ENCODE measurements around the gene PRSS21.
A peak's percentile ranks its signal among the peaks of the same experiment; 100 is the strongest.

The PRSS21 gene

DNA sequence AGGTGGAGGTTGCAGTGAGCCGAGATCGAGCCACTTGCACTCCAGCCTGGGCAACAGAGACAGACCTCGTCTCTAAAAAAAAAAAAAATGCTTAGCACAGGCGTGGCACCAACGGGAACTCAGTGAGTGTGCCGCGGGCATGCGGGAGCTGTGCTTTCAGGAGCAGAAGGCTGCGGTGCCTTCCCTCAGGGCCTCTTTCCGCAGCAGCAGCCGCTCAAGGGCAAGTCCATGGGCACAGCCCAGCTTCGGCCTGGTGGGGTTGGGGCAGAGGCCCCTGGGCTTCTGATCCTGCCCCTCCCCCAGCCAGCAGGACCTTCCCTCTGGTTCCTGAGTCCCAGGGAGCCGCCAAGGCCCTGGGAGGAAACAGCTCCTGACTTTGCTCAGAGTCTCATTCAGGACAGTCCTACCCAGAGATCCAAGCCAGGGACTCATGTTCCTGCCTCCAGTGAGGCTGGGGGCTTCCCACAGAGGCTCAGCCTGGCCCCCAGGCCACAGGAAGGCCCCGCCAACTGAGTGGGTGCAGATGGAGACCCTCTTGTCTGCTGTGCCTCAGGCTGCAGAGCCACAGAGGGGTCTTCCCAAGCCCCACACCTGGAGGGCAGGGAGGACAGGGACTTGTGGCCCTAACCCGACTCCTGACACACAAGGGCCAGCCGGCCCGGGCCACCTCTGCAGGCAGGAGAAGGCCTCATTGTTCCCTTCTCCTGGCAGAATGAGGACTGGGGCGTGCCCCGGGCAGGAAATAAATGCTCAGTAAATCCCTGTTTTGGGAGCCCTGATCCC is 9.7 kb downstream of the PRSS21 start:
- no peak for TF ChIP-seq JUND (IDR thresholded peaks at IDR 0.05; ENCODE audit: low read depth)
- no peak for DNase-seq (ENCODE audit: low read depth in 1 of 2, low spot score in 1 of 2)
- in situ Hi-C loops (cut with HindIII; ENCODE audit: low pct_unique_long_range_greater_than_20kb, low sequenced_read_pairs) = no loop called here

DNA sequence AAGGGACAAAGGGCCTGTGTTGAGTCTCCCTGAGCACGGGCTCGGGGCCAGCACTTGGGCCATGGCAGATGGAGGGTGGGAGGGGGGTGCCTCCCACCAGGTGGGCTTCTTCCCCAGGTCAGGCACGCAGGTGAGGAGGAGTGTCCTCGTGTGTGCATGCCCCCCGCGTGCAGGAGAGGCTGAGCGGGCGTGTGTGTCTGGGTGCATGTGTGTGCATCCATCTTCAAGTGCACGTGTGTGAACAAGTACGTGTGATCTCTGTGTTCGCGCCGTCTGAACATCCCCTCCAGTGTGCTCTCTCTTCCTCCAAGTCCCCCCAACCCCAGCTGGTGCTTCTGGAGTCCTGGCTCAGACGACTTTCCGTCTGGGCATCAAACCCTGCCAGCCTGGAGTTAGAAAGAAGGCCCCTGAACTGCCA is 10.3 kb downstream of the PRSS21 start:
- in situ Hi-C loops (cut with HindIII; ENCODE audit: low pct_unique_long_range_greater_than_20kb, low sequenced_read_pairs) = no loop called here
- no peak for DNase-seq (ENCODE audit: low read depth in 1 of 2, low spot score in 1 of 2)
- no peak for TF ChIP-seq JUND (IDR thresholded peaks at IDR 0.05; ENCODE audit: low read depth)

DNA sequence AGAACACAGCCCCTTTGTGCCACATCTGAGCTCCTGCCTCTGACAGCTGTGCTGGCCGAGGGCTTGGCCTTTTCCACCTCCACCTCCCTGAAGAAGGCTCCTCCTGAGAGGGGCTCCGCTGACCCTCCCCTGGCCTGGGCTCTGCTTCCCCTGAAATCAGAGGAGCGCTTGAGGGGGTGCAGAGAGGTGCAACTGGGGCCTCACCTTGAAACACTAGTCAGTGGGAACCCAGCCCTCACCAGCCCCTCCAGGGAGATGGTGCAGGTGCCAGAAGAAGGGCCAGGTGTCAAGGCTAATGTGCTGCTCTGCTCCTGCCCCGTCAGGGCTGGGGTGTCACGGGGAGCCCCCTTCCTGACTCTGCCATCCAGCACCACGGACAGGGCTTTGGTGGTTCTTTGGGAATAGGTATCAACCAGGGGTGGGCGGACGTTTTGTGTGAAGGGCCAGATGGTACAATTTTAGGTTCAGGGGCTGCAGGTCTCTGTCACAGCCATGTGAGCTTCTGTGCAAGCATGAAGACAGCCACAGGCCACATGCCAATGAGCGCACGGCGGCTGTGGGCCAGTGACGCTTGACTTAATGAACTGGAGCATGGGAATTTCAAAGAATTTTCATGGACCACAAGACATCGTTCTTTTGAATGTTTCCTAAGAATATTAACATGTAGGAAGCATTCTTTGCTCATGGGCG is 10.9 kb downstream of the PRSS21 start:
- in situ Hi-C loops (cut with HindIII; ENCODE audit: low pct_unique_long_range_greater_than_20kb, low sequenced_read_pairs) = no loop called here

DNA sequence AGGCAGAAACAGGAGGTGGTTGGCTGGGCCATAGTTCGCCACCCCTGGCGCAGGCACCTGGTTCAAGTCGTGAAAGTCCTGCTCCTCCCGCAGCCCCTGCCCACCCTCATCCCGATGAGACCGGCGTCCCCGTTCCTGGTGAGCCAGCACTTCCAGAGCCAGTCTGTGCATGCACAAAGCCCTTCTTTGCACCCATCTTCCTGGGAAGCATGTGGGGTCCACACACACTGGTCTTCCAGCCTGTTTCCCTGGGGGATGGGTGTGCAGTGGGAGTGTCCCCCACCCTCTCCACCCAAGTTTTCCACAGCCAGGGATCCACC is 11.4 kb downstream of the PRSS21 start:
- in situ Hi-C loops (cut with HindIII; ENCODE audit: low pct_unique_long_range_greater_than_20kb, low sequenced_read_pairs) = no loop called here
- no peak for TF ChIP-seq JUND (IDR thresholded peaks at IDR 0.05; ENCODE audit: low read depth)
- no peak for DNase-seq (ENCODE audit: low read depth in 1 of 2, low spot score in 1 of 2)

More for the DNA sequence above, 10.9 kb downstream of the PRSS21 start:
- TF ChIP-seq JUND (IDR thresholded peaks at IDR 0.05; ENCODE audit: low read depth) = no peak
- peak in 1 of 2 experiments; percentile 46 for DNase-seq (ENCODE audit: low read depth in 1 of 2, low spot score in 1 of 2)

DNA sequence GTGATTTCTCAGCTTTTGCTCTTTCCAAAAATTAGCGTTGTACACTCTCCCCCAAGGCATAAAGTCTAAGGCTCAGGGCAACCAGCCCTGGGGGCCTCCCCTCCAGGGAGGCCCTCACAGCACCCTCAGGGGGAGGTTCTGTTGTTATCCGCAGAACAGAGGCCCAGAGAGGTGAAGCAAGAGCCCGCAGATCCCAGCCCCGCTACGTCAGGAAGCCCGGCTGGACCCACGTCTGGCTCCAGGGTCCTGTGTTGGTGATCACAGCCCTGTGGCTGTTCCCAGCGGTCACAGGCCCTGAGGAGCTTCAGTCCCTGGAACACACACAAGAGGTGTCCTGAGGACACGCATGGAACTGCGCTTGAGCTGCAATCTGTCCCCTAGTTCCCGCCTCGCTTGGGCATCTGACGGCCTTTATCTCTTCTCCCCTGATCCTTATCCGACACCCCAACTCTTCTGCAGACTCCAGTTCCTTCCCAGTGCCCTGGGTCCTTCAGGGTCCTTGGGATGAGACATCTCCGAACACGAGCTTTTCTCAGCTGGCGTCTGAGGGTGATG is 11.9 kb downstream of the PRSS21 start:
- DNase-seq (ENCODE audit: low read depth in 1 of 2, low spot score in 1 of 2) = no peak
- in situ Hi-C loops (cut with HindIII; ENCODE audit: low pct_unique_long_range_greater_than_20kb, low sequenced_read_pairs) = no loop called here
- no peak for TF ChIP-seq JUND (IDR thresholded peaks at IDR 0.05; ENCODE audit: low read depth)

DNA sequence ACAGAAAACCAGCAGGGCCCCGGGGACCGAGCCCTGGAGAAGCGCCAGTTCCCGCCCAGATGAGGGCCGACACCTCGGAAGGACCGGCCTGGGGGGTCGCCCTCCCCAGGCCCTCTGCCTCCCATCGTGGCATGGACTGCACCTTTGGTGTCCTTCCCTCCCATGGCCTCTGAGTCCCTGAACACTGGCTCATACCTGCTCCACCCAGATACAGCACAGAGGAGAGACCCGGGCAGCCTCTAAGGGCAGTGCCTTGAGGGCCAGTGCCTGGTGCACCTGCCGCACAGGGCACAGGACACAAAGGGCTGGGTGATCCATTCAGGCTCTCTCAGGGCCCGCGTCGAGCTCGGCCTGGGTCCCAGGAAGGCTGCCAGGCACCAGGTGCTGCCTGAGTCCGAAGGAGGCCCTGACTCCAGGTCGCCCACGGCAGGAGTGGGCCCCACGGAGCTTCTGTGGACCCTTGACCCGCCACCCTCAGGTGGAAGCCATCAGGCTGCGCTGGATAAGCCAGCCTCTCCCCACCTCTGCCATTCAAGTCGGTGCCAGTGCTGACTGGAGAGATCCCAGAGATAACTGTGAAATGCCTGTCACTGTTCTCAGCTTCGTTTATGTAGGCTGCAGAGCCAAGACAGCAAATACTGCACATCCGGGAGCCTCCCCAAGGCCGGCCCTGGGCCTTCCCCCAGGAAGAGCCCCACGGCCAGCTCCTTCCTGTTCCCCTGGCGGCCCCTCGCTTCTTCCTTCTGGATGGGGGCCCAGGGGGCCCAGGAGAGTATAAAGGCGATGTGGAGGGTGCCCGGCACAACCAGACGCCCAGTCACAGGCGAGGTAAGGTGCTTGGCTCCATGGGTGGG is 12.7 kb downstream of the PRSS21 start, which contains the start of gene ZG16B:
Gene ZG16B, plus strand, starts transcription at position 803 of the 854 bp plus-strand sequence. CDS start 139 bp downstream, outside the sequence.
- in situ Hi-C loops (cut with HindIII; ENCODE audit: low pct_unique_long_range_greater_than_20kb, low sequenced_read_pairs) = no loop called here
- peak; percentile 84 to 96 for DNase-seq (ENCODE audit: low read depth in 1 of 2, low spot score in 1 of 2)
- TF ChIP-seq JUND (IDR thresholded peaks at IDR 0.05; ENCODE audit: low read depth) = no peak

DNA sequence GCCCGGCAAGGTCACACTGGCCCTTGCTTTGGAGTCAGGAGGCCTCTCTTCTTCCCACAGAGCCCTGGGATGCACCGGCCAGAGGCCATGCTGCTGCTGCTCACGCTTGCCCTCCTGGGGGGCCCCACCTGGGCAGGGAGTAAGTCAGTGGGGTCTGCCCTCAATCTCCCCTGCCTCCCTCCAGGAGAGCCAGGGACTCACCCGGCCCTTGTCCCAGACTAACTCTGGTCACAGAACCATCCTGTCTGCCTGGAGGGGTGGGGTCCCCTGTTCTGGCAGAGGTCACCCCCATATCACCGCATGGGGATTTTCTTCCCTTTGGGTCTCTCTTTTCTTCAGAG is 13.3 kb downstream of the PRSS21 start:
- in situ Hi-C loops (cut with HindIII; ENCODE audit: low pct_unique_long_range_greater_than_20kb, low sequenced_read_pairs) = no loop called here
- TF ChIP-seq JUND (IDR thresholded peaks at IDR 0.05; ENCODE audit: low read depth) = no peak
- no peak for DNase-seq (ENCODE audit: low read depth in 1 of 2, low spot score in 1 of 2)

DNA sequence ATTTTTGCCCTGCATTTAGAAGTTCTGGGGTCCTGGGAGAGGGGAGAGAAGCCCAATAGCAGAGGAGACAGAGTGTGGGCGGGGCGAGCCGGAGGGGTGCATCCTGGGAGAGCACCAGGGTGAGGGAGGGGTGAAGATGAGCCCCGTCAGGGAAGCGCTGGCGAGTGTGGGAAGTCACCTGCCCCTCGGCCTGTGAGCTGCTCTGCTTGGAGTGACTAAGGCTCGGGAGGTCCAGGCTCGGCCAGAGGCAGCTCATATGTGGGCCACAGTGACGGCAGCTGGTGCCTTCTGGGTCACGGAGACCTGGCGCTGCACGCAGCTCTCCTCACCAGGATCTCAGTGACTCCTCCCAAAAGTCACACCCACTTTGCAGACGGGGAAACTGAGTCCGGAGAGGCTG is 14.2 kb downstream of the PRSS21 start:
- TF ChIP-seq JUND (IDR thresholded peaks at IDR 0.05; ENCODE audit: low read depth) = no peak
- in situ Hi-C loops (cut with HindIII; ENCODE audit: low pct_unique_long_range_greater_than_20kb, low sequenced_read_pairs) = no loop called here
- no peak for DNase-seq (ENCODE audit: low read depth in 1 of 2, low spot score in 1 of 2)

DNA sequence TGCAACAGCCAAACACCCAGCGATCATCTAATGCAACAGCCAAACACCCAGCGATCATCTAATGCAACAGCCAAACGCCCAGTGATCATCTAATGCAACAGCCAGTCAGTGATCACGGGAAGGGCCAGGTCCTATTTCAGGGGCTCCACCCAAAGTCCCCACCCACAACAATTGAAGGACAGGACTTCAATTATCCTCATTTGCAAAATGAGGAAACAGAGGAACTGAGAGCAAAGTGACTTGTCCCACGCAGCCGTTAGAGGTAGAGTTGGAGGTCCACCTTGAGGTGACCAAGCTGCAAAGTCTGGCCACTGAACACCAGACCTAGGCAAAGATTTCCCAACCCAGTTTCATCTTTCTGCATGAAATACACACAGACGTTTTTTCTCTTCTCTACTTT is 16.7 kb downstream of the PRSS21 start:
- DNase-seq (ENCODE audit: low read depth in 1 of 2, low spot score in 1 of 2) = no peak
- in situ Hi-C loops (cut with HindIII; ENCODE audit: low pct_unique_long_range_greater_than_20kb, low sequenced_read_pairs) = no loop called here
- no peak for TF ChIP-seq JUND (IDR thresholded peaks at IDR 0.05; ENCODE audit: low read depth)

DNA sequence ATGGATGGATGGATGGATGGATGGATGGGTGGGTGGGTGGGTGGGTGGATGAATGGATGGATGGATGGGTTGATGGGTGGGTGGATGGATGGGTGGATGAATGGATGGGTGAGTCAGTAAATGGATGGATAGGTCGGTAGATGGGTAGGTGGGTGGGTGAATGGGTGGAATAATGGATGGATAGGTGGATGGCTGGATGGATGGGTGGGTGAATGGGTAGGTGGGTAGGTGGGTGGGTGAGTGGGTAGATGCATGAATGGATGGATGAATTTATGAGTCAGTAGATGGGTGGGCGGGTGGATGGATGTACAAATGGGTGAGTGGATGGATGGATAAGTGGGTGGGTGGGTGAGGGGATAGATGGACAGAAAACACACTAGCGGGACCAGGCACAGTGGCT is 17.9 kb downstream of the PRSS21 start:
- in situ Hi-C loops (cut with HindIII; ENCODE audit: low pct_unique_long_range_greater_than_20kb, low sequenced_read_pairs) = no loop called here
- no peak for DNase-seq (ENCODE audit: low read depth in 1 of 2, low spot score in 1 of 2)

DNA sequence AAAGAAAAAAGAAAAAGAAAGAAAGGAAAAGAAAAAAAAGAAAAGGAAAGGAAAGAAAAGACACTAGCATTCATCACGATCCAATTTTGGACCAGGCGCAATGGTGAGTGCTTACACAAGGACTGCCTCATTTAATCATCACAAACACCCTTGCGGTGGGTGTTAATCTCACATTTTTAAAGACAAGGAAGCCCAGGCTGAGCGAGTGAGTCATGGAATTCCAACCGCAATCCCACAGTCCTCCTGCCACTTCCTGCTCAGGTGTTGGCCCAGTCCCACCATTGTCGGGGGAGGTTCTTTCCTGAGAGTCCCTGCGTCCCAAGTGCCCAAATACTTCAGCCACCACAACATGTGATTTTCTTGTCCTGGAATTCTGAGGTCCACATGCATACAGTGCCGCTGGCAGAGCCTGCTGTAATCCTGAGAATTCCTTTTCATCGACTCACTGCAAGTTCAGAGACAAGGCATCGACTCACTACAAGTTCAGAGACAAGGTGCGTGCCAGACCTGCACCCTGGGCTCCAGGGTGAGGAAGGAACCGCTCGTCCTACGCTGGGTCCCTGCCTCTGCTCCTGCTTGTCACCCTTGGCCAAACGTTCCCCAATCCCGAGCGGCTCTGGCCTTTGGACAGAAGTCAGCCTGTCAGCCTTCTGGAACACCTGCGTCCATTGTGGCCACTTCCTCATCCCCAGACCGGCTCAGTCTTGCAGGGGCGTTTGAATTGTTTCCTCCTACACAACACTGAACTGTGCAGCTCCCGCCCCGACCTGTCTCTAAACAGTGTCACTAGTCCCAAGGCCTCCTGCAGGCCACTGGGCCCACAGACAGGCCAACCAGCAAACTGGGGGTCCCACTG is 18.8 kb downstream of the PRSS21 start:
- DNase-seq (ENCODE audit: low read depth in 1 of 2, low spot score in 1 of 2) = peak; percentile 65 to 96

More for the DNA sequence above, 17.9 kb downstream of the PRSS21 start:
- no peak for TF ChIP-seq JUND (IDR thresholded peaks at IDR 0.05; ENCODE audit: low read depth)

More for the DNA sequence above, 18.8 kb downstream of the PRSS21 start:
- TF ChIP-seq JUND (IDR thresholded peaks at IDR 0.05; ENCODE audit: low read depth) = no peak; the same call in 1 of the 2 replicates
- in situ Hi-C loops (cut with HindIII; ENCODE audit: low pct_unique_long_range_greater_than_20kb, low sequenced_read_pairs) = no loop called here

All from T47D (cell line).